Breast epithelium (tissue), 3 donors: ENCODE measurements around the gene TTC28.

Experiments used
- POLR2A ChIP-seq: fragments of 450-650 bp; IDR thresholded peaks from one replicate; pipeline ENCODE4 v1.6.1; 2016; ENCODE audit warnings: antibody characterized with exemption, mild to moderate bottlenecking, moderate library complexity
- POLR2AphosphoS5 ChIP-seq, 3 donors: sonication (generic); formaldehyde crosslinking; IDR thresholded peaks; one replicate each; pipeline ENCODE4 v1.6.1; 2017; ENCODE audit warnings: antibody characterized with exemption in 3 of 3
- TF ChIP-seq, protein P1 (sequence below), 3 donors: fragments of 450-650 bp; IDR thresholded peaks; one replicate each; pipeline ENCODE4 v1.5.1; 2016 to 2017; ENCODE audit warnings: antibody characterized with exemption in 3 of 3, mild to moderate bottlenecking in 3 of 3, moderate library complexity in 3 of 3

DNA sequence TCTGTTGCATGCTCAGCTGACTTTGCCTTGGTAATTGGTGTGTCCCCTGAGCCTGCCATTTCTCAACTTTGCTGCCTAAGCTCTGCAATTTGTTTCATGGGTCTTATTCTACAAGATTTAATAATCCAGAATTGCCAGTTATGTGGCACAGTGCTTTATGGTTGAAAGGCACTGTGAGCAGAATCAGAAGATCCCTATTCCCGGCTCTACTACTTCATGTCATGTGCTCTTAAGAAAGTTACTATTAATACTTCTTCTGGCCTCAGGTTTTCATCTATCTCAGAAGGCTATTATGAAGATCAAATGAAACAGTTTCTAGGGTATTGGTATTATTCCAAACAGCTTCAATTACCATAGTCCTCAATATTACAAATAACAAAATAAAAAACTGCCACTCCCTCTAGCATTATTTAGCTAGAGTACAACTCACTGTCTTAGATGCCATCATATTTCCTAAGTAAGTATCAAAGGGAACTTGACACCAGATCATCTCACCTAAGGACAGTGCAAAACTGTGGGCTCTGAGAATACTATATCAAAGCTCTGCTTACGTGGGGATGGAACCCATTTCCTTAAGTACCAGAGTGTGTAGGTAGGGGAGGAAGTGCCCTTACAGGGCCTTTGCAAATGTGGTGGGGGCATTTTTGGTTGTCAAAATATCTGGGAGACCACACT is 560.5 kb downstream of the TTC28 start:
- TF ChIP-seq, protein P1, sequence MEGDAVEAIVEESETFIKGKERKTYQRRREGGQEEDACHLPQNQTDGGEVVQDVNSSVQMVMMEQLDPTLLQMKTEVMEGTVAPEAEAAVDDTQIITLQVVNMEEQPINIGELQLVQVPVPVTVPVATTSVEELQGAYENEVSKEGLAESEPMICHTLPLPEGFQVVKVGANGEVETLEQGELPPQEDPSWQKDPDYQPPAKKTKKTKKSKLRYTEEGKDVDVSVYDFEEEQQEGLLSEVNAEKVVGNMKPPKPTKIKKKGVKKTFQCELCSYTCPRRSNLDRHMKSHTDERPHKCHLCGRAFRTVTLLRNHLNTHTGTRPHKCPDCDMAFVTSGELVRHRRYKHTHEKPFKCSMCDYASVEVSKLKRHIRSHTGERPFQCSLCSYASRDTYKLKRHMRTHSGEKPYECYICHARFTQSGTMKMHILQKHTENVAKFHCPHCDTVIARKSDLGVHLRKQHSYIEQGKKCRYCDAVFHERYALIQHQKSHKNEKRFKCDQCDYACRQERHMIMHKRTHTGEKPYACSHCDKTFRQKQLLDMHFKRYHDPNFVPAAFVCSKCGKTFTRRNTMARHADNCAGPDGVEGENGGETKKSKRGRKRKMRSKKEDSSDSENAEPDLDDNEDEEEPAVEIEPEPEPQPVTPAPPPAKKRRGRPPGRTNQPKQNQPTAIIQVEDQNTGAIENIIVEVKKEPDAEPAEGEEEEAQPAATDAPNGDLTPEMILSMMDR (IDR thresholded peaks at IDR 0.05): no peak
- TF ChIP-seq POLR2AphosphoS5 (IDR thresholded peaks at IDR 0.05) (no peak), POLR2A (no peak)
